Heart left ventricle (tissue), 13 donors: Measurements from ENCODE around the gene MEIS3.

Source experiments
- POLR2A ChIP-seq, 2 donors: fragments of 450-650 bp; IDR thresholded peaks; one replicate each; pipeline ENCODE4 v1.6.1; 2017; ENCODE audit warnings: antibody characterized with exemption in 2 of 2, mild to moderate bottlenecking in 2 of 2, moderate library complexity in 2 of 2
- TF ChIP-seq, protein P1 (sequence below), 12 donors: fragments of 200-600 bp; sonication (generic) in 4 of 12; IDR thresholded peaks; one replicate each; pipeline versions ENCODE4 v1.5.0 to v1.8.0; 2018 to 2022; ENCODE audit warnings: antibody characterized with exemption in 12 of 12, mild to moderate bottlenecking in 5 of 12
- donor health status: ischemic (EF 13 %, LVEDD 7.1; RV severe dilation, severe dysfunction).
- donor health status: DM: no; HTN: yes; CAD: no.
- donor health status: DM: no; HTN: no; CAD: no.
- donor health status: ischemic (EF 25% LVEDD 6.9; RV normal size, moderate dysfunction).
- donor health status: ischemic (EF 25% LVEDD 5.7; RV mildly dilated, moderate dysfunction).
- donor health status: ischemic (EF 35%, LVEDD 5.7; RV mildly dilated, moderate dysfunction).
- donor health status: nonischemic (EF 11% LVEDD 7.7; RV severe dilation, severe dysfunction).
- donor health status: DM: yes; HTN: yes; CAD: no.
- donor health status: PGD.
- donor health status: ischemic (EF 29% LVEDD 5.4; RV normal size, mild dysfunction).
- donor health status: nonischemic (EF 23%, LVEDD 6.1; RV moderate dilation, normal function).

DNA sequence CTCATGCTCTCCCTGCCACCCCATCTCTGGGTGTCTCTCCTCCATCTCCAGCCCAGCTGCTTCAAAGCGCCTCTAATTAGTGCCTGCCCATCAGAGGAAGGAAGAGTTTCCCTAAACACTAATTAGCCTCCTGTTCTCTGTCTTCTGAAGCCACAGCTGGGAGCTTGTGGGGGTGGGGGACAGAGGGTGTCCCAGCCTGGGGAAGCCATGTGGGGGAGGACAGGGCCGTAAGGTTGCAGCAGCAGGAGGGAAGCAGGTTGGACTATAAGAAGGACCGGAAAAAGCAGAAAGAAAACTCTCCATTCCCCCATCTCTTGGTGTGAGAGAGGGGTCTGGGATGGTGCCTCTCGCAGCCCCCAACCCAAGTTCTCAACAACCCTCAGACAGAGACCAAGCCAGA, 26.2 kb upstream of the MEIS3 start:
- TF ChIP-seq, protein P1, sequence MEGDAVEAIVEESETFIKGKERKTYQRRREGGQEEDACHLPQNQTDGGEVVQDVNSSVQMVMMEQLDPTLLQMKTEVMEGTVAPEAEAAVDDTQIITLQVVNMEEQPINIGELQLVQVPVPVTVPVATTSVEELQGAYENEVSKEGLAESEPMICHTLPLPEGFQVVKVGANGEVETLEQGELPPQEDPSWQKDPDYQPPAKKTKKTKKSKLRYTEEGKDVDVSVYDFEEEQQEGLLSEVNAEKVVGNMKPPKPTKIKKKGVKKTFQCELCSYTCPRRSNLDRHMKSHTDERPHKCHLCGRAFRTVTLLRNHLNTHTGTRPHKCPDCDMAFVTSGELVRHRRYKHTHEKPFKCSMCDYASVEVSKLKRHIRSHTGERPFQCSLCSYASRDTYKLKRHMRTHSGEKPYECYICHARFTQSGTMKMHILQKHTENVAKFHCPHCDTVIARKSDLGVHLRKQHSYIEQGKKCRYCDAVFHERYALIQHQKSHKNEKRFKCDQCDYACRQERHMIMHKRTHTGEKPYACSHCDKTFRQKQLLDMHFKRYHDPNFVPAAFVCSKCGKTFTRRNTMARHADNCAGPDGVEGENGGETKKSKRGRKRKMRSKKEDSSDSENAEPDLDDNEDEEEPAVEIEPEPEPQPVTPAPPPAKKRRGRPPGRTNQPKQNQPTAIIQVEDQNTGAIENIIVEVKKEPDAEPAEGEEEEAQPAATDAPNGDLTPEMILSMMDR (IDR thresholded peaks at IDR 0.05) = no peak
- no peak for TF ChIP-seq POLR2A (IDR thresholded peaks at IDR 0.05)
